Ishikawa (cell line): Measurements from ENCODE around the gene MLKL.

Experiments used
- CEBPB ChIP-seq: IDR thresholded peaks from 2 replicates; pipeline ENCODE4 v1.6.1; 2012
- CREB1 ChIP-seq: IDR thresholded peaks from 2 replicates; pipeline ENCODE4 v1.6.1; 2012; ENCODE audit warnings: low read depth
- EGR1 ChIP-seq: IDR thresholded peaks from 2 replicates; pipeline ENCODE4 v1.6.1; 2012
- EP300 ChIP-seq: IDR thresholded peaks from 2 replicates; pipeline ENCODE4 v1.6.1; 2012; ENCODE audit warnings: borderline replicate concordance
- FOXM1 ChIP-seq: IDR thresholded peaks from 2 replicates; pipeline ENCODE4 v1.6.1; 2012; ENCODE audit warnings: low read depth, borderline replicate concordance
- NFIC ChIP-seq: IDR thresholded peaks from 2 replicates; pipeline ENCODE4 v1.6.1; 2012
- RAD21 ChIP-seq: IDR thresholded peaks from 2 replicates; pipeline ENCODE4 v1.6.1; 2012; ENCODE audit warnings: low read depth
- TAF1 ChIP-seq: IDR thresholded peaks from 2 replicates; pipeline ENCODE4 v1.6.1; 2012; ENCODE audit warnings: low read depth, mild to moderate bottlenecking
- TCF12 ChIP-seq: IDR thresholded peaks from 2 replicates; pipeline ENCODE4 v1.6.1; 2012; ENCODE audit warnings: low read depth
- TEAD4 ChIP-seq: IDR thresholded peaks from 2 replicates; pipeline ENCODE4 v1.6.1; 2012
- YY1 ChIP-seq: IDR thresholded peaks from 2 replicates; pipeline ENCODE4 v1.6.1; 2012; ENCODE audit warnings: low read depth
- ZBTB7A ChIP-seq: IDR thresholded peaks from 2 replicates; pipeline ENCODE4 v1.6.1; 2012; ENCODE audit warnings: low read depth
- TF ChIP-seq, protein P1 (sequence below): IDR thresholded peaks from 2 replicates; pipeline ENCODE4 v1.6.1; 2012
- TF ChIP-seq, protein P2 (sequence below): IDR thresholded peaks from 2 replicates; pipeline ENCODE4 v1.6.1; 2012; ENCODE audit warnings: low read depth, mild to moderate bottlenecking
- TF ChIP-seq, protein P3 (sequence below): IDR thresholded peaks from 2 replicates; pipeline ENCODE4 v1.6.1; 2012

MLKL gene

DNA sequence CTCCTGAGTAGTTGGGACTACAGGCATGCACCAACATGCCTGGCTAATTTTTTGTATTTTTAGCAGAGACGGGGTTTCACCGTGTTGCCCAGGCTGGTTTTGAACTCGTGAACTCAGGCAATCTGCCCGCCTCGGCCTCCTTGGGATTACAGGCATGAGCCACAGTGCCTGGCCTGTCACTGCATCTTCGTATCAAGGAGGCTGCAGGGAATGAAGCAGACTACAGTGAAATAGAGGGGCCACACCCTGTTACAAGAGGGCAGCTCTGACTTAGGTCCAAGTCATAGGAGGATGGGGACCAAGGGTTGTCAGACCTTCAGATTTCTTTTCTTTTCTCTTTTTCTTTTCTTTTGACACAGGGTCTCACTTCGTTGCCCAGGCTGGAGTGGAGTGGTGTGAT lies 45.3 kb upstream of the MLKL start:
- TF ChIP-seq, protein P1, sequence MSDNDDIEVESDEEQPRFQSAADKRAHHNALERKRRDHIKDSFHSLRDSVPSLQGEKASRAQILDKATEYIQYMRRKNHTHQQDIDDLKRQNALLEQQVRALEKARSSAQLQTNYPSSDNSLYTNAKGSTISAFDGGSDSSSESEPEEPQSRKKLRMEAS: no peak
- TF ChIP-seq ZBTB7A (no peak), EP300 (no peak), TEAD4 (no peak), TAF1 (no peak), RAD21 (no peak), TCF12 (no peak), FOXM1 (no peak), CEBPB (no peak), YY1 (no peak), EGR1 (no peak), CREB1 (no peak), NFIC (no peak)
- TF ChIP-seq, protein P2, sequence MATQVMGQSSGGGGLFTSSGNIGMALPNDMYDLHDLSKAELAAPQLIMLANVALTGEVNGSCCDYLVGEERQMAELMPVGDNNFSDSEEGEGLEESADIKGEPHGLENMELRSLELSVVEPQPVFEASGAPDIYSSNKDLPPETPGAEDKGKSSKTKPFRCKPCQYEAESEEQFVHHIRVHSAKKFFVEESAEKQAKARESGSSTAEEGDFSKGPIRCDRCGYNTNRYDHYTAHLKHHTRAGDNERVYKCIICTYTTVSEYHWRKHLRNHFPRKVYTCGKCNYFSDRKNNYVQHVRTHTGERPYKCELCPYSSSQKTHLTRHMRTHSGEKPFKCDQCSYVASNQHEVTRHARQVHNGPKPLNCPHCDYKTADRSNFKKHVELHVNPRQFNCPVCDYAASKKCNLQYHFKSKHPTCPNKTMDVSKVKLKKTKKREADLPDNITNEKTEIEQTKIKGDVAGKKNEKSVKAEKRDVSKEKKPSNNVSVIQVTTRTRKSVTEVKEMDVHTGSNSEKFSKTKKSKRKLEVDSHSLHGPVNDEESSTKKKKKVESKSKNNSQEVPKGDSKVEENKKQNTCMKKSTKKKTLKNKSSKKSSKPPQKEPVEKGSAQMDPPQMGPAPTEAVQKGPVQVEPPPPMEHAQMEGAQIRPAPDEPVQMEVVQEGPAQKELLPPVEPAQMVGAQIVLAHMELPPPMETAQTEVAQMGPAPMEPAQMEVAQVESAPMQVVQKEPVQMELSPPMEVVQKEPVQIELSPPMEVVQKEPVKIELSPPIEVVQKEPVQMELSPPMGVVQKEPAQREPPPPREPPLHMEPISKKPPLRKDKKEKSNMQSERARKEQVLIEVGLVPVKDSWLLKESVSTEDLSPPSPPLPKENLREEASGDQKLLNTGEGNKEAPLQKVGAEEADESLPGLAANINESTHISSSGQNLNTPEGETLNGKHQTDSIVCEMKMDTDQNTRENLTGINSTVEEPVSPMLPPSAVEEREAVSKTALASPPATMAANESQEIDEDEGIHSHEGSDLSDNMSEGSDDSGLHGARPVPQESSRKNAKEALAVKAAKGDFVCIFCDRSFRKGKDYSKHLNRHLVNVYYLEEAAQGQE: no peak
- TF ChIP-seq, protein P3, sequence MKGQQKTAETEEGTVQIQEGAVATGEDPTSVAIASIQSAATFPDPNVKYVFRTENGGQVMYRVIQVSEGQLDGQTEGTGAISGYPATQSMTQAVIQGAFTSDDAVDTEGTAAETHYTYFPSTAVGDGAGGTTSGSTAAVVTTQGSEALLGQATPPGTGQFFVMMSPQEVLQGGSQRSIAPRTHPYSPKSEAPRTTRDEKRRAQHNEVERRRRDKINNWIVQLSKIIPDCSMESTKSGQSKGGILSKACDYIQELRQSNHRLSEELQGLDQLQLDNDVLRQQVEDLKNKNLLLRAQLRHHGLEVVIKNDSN: no peak

DNA sequence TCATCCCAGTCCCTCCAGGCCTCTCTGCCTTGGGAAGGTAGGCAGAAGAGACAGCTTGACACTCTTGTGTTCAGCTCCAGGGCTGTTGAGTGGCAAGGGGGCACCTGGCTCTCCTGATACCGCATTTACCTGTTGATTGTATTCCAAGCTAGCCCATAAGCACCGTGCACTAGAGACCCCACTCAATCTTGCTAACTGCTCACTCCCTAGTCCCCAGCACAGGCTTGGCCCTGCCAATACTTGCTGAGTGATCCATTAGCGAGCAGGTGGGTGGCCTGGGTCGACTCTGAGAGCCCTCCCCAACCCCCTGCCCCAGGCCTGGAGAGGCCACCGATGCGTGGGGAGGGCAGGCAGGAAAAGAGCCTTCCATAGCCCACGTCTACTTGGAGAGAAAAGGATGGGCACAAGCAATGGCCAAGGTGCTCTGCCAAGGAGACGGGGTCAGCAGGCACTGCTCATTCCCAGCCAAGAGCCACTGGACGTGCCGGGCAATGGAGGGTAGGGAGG lies 44.5 kb upstream of the MLKL start:
- TF ChIP-seq ZBTB7A (no peak), NFIC (no peak), TAF1 (no peak), TEAD4 (no peak), YY1 (no peak), CEBPB (no peak), EGR1 (no peak), TCF12 (no peak), EP300 (no peak), FOXM1 (no peak), RAD21 (no peak), CREB1 (no peak)
- TF ChIP-seq, protein P1: no peak
- TF ChIP-seq, protein P2: no peak
- TF ChIP-seq, protein P3: no peak

DNA sequence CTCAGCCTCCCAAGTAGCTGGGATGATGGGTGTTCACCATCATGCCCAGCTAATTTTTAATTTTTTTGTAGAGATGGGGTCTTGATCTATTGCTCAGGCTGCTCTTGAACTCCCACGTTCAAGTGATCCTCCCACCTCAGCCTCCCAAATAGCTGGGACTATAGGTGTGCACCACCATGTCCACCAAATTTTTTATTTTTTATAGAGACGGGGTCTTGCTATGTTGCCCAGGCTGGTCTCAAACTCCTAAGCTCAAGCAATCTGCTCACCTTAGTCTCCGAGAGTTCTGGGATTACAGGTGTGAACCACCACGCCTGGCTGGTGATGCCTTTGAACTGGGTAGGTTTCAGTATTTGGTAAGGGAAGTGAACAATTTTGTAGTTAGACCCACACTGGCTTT lies 43.9 kb upstream of the MLKL start:
- TF ChIP-seq CREB1: no peak
- TF ChIP-seq ZBTB7A: no peak
- TF ChIP-seq, protein P3: no peak
- no peak for TF ChIP-seq EP300
- no peak for TF ChIP-seq NFIC

DNA sequence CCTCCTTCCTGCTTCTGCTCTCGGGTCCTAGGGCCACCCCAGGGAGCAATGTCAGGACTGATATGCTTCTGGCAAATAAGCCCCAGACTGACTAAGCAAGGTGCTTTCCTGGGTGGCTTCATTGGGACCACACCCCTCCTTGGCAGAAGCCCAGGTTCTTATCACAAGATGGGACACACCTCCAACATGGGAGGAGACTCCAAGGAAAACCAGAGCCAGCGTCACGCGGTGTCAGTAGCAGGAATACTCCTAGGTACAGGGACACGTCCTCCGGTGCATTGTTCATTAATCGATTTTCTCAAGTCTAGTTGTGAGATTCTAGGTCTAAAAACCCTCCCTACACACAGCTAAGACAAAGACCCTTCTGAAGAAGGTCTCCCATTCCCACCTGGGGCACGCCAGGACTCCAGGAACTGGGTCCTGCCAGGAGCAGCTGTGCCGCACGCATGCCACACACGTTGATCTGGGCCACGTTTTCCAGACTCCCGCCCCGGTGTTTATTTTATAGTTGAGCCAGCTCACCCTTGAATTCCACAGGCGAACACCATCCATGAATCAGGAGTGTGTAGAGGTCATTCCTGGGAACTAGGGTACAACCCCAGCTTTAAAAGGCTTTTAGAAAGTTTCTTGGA lies 43.1 kb upstream of the MLKL start:
- TF ChIP-seq EGR1 (no peak), YY1 (0 out of 2 replicates have a peak, but pooled peaks have one; percentile 18), TAF1 (no peak), RAD21 (no peak)
- TF ChIP-seq, protein P1: peak; percentile 75; the same call in 1 of the 2 replicates

DNA sequence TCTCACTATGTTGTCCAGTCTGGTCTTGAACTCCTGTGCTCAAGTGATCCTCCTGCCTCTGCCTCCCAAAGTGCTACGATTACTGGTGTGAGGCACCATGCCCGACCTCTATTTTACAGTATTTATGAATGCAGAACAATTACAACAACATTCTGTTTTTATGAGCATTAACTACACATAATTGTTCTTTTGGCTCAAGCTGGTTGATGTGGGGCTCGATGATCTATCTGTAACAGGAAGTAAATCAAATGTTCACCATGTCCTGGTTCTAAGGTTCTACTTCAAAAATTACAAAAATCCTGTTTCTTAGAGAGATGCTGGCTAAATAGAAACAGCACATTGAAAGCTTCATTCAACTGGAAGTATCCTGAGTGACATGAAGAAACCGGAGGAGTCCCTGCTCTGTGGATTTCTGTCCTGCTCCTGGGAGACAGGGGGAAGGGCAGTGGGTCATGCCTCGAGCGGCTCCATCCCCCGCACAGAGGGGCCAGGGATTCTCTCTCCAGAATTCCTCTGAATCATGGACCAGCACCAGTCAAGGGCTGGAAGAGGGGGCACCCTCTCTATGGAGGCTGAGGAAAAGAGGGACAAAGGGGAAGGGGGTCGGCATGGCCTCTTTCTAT lies 42.5 kb upstream of the MLKL start:
- TF ChIP-seq, protein P3: no peak
- TF ChIP-seq TEAD4: no peak
- no peak for TF ChIP-seq CREB1
- no peak for TF ChIP-seq RAD21
- no peak for TF ChIP-seq EGR1
- TF ChIP-seq, protein P1: no peak
- TF ChIP-seq FOXM1: no peak
- no peak for TF ChIP-seq EP300
- TF ChIP-seq YY1: no peak
- TF ChIP-seq, protein P2: no peak
- TF ChIP-seq CEBPB: no peak
- TF ChIP-seq ZBTB7A: no peak
- no peak for TF ChIP-seq NFIC
- no peak for TF ChIP-seq TAF1
- TF ChIP-seq TCF12: no peak
